CD4-positive, alpha-beta T cell treated with Interleukin-17A for 1 hour (primary cell): ENCODE results near the gene SENP7.
A peak's percentile ranks its signal among the peaks of the same experiment; 100 is the strongest.
"Not testable (repeated sequence)": the region's sequence is repeated elsewhere in the genome, so short reads cannot be mapped to it uniquely, and the experiment has no call there.

Experiments used
- DNase-seq: peaks from one replicate; pipeline ENCODE4 v3.0.0-alpha.2; 2020

Gene SENP7

GRCh38 chr3:101512646-101513418 is at the start of gene SENP7:
Gene SENP7, minus strand, starts transcription at chr3:101513212. Its CDS starts 82 bp downstream, at chr3:101513130.
- peak; percentile 81 for DNase-seq

GRCh38 chr3:101561630-101562328 is 48.8 kb upstream of the SENP7 start, which contains the start of gene TRMT10C:
Gene TRMT10C, plus strand, starts transcription at chr3:101561868. Its CDS starts 2,914 bp downstream, at chr3:101564782.
- peak; percentile 95 for DNase-seq

- no peak for DNase-seq
Observed at GRCh38 chr3:101556064-101556463, 43.1 kb upstream of the SENP7 start.

GRCh38 chr3:101553381-101553780 is 40.4 kb upstream of the SENP7 start:
- DNase-seq, result not testable (repeated sequence)

- not testable (repeated sequence) for DNase-seq
Observed at GRCh38 chr3:101551359-101552081, 38.5 kb upstream of the SENP7 start.

GRCh38 chr3:101549473-101549872 is 36.5 kb upstream of the SENP7 start:
- DNase-seq, result no peak

GRCh38 chr3:101548527-101549105 is 35.6 kb upstream of the SENP7 start:
- DNase-seq, result no peak

- no peak for DNase-seq
Observed at GRCh38 chr3:101544161-101544850, 31.3 kb upstream of the SENP7 start.

- DNase-seq, result peak; percentile 36
Observed at GRCh38 chr3:101542957-101543356, 29.9 kb upstream of the SENP7 start.

GRCh38 chr3:101536955-101537354 is 23.9 kb upstream of the SENP7 start:
- DNase-seq, result not testable (repeated sequence)

- DNase-seq, result no peak
Observed at GRCh38 chr3:101536266-101536665, 23.3 kb upstream of the SENP7 start.

GRCh38 chr3:101535221-101535620 is 22.2 kb upstream of the SENP7 start:
- no peak for DNase-seq

- DNase-seq, result no peak
Observed at GRCh38 chr3:101533603-101533968, 20.6 kb upstream of the SENP7 start.

GRCh38 chr3:101532783-101533602 is 20.0 kb upstream of the SENP7 start:
- DNase-seq, result no peak

- DNase-seq, result peak; percentile 20
Observed at GRCh38 chr3:101531473-101532086, 18.6 kb upstream of the SENP7 start.

GRCh38 chr3:101530686-101531047 is 17.7 kb upstream of the SENP7 start:
- peak; percentile 36 for DNase-seq

GRCh38 chr3:101529816-101530685 is 17.0 kb upstream of the SENP7 start:
- no peak for DNase-seq

- DNase-seq, result no peak
Observed at GRCh38 chr3:101527906-101528305, 14.9 kb upstream of the SENP7 start.

GRCh38 chr3:101527441-101527840 is 14.4 kb upstream of the SENP7 start:
- no peak for DNase-seq

GRCh38 chr3:101521211-101521701 is 8.2 kb upstream of the SENP7 start:
- DNase-seq, result peak; percentile 76
